ENCODE results near the gene SFRP2.

SFRP2 gene

DNA sequence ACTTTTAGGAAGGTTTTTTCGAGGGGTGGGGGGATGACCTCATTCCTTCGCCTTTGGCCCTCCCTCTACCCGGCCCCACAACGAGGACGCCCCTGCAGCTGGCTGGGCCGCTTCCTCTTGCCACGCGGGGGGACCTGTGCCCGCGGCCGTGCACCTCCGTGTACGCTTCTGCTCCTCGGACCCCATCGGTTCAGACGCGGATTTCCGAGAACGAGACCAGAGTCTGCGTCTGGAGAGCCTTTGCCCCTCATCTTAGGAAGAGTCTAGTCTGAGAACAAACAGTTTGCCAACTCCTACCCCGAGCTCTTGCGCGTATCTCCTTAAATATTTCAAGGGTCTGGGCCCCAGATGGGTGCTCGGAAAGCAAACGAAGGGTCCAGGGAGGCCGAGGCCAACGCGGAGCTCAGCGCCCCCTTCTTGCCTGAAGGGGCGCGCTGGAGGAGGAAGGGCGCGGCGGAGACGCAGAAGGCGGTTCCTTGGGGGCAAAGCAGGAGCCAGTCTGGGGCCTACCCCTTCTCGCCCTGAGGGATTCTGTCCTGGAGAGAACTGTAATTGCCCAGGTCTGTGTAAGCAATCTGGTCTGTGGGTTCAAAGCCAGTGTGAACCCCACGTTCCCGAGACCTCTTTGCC is 3.9 kb upstream of the SFRP2 start:
- no peak for DNase-seq

DNA sequence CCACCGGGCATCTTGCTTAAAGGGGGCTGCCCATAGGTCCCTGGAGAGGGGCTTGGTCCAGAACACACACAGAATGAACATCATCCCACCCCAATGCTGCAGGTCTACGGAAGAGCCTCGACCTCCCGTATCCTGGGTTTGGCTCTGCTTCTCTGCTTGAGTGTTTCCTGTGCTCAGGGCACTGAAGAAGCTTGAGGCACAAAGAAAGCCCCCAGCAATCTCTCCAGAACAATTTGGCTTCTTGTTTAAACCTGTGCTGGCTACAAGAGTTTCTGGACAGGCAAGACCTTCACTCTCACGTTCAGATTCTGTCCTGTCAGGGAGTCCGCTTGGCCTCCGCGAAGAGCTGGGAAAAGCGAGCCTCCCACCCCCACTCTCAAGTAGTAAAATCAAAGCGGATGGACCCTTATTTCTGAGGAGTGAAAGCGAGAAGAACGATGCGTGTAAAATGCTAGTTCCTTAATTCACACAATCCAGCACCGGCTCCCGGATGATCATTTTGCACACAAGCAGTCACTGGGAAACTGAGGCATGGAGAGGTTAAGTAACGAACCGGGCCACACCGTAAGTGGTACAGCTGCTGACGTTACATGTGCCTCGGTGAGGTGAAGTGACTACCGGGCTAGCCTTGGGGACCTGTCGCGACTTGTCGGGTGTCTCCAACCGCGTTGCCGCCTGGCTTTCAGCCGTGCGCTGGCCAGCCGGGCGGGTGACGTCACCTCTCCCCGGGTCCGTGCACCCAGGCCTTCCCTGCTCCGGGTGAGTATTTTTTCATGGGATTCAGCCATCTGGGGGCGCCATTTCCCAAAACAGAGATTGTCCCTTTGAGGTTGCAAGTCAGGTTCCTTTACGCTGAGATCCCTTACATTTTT is 3.1 kb upstream of the SFRP2 start:
- DNase-seq, result no peak

DNA sequence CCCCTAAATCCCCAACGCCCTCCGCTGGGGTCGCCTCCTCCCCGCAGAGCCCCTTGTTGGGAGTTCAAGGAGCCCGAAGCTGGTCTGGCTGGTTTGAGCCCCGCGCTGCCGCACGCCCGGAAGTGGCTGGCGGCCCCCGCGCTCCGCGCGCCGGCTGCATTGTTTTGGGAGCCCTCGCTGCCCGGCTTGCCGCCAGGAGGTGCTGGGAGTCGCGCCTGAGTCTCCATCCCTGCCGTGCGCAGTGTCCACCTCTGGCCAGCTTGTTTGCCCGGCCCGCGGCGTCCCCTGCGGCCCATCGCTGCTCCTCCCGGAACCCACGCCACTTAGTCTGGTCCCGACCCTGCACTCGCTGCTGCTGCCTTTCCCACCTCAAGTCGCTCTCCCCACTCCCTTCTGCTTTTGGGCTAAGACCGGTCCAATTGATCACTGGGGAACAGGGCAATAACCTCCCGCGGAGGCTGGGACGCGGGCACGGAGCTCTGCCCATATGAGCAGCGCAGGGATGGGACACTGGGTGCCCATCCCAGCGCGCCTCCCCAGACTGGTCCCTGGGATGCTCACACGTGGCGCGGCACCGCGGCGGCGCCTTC is 2.2 kb upstream of the SFRP2 start:
- no peak for DNase-seq

DNA sequence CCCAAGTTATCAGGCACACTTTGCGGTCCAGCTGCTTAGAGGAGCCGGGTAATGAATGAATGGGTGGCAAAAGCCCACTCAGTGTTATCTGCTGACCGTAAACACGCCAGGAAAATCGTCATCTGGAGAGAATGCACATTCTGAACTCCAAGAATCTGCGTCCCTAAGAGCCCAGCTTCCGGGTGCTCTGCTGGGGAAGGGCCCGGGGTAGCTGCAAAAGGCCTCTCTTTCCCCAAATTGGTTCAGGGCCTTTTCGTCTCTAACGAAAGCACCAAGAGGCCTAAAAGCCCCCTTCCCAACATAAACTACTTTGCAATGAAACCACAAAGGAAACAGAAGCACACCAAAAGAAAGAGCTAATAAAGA is 1.6 kb upstream of the SFRP2 start:
- no peak for DNase-seq

DNA sequence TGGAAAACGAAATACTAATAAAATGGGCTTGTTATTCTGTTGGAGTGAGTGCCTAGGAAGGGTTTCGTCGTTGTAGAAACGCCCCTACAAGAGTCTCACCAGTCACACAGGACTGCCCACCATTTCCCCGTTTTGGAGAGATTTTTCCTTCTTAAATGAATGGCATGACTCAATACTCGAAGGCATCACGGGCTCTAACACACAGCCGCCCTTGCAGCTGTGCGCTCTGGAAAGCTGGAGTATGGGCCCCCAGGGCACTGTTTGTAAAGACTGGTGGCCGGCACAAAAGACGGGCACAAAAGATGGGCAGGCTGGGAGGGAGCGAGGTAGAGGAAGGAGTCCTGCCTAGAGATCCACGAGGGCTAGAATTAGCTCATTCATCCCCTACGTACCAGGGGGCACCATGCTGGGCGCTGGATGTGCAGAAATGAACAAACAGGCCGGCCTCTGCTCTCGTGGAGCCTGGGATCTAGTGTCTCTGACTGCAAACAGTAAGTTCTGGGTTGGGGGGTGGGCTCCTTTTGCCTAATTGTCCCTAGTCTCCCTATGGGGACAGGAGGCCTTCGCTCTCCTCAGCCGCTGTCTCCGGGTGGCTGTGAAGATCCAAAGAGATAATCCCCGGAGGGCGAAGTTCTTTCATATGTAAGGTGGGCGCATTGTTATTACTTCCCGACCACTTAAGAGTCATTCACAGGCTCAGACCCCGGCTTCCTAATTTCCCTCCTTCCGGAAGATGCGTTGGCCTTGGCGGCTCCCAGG is 1.0 kb upstream of the SFRP2 start:
- no peak for DNase-seq

DNA sequence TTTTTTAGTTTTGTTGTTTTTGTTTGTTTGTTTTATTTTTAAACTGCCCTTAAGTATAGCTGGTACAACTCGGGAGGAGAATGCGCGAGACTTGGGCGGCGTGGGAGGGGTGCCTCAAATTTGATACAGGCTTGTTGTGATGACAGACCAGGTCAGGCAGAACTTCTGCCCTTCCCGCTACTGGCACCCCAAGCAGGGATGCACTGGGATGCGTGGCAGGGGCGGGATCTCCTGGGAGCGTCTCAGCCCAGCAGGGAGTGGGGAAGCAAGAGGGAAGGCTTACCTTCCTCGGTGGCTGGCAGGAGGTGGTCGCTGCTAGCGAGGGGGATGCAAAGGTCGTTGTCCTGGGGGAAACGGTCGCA is 851 bp downstream of the SFRP2 start:
- DNase-seq, result no peak

DNA sequence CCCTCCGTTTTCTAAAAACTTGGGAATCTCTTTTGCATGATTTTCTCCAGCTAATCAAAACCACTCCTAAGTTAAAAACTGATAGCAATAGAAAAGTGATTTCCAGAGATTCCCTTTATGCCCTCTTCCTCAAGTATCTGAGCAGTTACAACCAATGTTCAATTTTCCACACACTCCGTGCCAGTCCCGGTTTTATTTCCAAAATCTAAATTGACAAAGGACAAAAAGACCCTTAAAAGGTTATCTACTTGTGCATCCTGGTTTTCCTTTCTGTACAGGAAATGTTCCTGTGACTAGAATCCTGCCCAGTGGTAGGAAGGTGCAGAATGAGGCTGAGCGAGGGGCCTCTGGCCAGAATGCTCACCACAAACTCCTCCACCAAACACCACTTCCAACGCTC is 1.3 kb downstream of the SFRP2 start:
- no peak for DNase-seq

DNA sequence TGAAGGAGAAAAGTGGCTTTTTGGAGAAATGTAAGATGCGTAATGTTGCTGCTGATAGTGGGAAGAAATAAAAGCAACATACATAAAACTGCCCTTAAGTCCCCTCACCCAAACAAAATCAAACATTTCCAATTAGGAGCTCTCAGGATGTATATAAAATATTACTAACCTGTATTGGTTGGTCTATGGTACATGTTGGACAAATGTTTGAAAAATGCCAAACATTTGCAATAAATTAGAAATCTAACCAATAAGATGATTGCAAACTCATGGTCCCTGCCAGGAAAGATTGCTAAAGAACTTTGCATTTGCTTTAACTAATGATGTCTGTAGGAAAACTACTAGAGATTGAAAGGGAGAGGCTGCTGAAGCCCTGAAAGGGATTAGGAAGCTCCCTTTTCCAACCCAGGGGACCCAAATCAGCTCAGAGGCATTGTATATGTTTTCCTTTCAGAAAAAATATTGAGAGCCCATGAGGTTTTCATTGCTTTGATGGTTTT is 1.8 kb downstream of the SFRP2 start:
- no peak for DNase-seq

DNA sequence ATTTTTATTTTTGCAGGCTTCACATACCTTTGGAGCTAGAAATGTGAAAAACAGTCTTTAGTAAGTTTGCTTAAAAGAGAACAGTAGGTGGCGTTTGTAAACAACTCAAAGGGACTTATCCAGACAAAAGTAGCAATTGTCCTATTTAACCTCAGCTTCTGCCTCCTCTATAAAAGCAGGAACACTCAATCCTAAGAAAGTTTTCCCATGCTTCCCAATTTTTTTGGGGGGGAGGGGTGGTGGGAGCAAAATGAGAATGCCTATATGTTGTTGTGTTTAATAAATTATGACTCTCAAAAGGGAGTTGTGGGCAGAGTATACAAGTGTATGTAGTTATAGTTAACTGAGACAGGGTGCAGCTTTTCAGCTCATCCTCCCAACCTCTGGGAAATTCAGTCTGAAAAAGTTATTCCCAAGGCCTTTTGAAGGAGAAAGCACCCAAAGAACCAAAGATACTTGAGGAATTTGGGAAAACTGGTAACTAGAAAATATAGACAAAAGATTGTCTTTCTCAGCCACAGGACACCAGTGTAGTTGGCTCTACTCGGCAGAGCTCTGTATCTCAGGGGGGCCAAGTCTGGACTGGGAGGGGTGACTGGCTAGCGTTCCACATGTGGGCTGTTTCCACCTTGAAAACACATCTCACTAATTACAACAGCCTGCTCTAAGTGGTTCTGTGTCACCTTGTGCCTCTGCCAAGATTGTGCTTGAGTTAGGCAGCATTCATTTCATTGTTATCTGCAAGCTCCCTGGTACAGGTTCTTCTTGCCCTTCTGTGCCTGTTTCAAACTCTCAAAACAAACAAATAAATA is 2.8 kb downstream of the SFRP2 start:
- no peak for DNase-seq

DNA sequence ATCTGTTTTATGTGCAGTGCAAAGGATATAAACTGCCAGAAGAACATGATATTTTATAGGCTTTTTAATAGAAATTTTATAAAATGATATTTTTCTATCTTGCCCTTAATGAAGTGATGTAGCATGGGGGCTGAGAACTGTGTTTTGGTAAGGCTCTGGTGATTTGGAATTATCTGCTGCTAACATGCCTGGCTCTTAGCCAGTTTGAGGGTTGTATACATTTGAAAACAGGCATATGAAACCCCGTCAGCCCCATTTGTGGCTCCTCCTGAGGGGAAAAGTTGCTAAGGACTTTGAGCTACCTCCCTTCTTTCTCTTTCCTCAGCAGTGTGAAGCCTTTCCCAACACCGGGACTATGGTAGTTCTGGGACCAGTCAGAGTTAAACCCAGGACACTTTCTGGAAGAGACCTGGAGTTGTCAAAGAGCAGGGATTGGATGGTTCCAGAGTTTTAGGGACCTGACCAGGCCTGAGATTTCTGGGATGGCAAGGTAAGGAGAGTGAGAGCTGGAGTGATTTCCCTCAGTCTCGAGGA is 4.7 kb downstream of the SFRP2 start:
- no peak for DNase-seq

DNA sequence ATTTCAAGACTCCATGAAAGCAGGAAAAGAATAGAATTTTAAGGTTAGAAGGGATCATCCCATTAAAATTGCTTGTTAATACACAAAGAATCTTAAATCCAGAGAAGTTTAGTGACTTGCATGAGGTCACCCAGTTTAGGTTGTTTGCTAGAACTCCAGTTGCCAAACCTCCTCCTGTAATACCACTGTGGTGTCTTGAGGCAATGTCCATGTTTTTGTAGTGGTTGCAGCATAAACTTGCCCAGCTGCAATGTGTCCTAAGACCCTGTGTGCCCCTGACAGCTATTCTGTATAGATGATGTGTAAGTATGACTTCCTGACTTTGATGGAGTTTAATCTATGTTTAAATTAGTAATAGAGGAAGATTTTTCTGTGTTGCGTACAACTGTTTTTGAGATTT is 6.3 kb downstream of the SFRP2 start:
- DNase-seq, result no peak

DNA sequence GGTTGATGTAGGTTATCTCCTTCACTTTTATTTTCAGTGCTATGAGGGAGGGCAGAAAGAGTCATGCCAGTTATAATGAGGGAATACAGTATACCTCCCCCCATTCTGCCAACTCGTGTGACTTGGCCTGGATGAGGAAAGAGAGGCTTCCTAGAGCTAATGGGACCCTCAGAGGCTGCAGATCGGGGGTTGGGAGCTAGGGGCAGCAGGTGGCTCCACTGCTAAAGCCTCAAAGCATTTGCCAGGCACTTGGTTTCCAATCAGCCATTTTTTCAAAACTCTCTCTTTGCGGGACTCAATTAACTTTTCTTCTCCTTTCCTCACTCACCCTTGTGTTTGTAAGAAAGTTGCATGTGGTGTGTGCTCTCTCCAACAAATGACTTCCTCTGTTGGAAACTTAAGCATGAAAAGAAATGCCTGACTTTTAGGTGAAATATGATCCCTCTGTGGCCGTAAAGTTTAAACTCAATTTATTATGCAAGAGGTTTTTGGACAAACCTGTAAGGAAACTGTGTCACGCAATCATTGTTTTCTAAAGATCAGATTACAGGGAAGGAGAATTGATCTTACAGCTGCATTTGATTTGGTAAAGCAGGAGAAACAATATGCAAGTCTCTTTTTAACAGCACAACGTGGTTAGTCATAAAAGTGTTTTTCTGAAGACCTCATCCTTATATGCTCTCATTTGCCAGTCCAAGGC is 7.0 kb downstream of the SFRP2 start:
- no peak for DNase-seq

DNA sequence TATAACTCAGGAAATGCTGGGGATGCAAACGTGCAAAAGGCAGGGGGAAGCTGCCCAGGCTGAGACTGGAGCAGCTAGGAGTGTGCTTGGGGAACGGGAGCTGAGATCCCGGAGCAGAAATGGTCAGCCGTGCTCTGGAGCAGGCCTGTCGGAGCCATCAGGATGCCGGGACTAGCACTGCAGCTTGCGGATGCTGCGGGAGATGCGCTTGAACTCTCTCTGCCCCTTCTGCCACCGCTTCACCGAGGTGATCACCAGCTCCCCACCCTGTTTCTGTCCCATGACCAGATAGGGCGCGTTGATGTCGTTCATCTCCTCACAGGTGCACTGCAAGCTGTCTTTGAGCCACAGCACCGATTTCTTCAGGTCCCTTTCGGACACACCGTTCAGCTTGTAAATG is 7.6 kb downstream of the SFRP2 start:
- no peak for DNase-seq

DNA sequence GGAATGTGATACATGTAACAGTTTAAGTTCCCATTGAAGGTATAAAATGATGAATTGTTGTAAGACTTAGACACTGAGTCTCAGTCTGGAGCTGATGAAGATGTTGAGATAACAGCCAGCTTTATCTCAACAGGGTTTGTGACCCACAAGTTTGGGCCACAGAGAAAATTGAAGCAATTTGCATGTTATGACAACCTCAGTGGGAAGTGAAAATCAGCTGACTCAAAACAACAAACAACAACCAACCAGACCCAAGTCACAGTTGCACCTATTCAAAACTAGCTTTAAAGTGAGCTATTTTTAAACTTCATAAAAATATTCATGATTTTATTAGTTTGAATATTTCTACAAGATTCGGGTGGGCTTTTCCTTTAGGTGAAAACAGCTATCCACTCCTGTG is 8.0 kb downstream of the SFRP2 start:
- no peak for DNase-seq

DNA sequence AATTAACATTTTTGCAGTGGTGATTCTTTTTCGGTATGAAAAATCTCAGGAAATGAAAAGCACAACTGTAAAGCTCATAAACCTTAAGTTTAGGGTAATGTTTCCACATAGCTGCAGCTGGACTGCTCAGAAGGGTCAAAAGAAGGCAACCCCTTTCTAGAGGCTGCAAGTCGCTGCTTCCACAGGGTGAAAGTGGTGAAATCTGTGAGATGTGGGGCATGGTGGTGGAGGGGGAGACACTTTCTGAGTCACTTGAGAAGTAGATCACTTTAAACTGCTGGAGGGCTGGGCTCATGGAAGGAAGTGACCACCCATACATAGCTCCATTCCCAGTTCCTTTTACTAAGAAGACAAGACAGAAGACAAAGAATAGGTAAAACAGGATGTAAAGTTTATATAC is 8.7 kb downstream of the SFRP2 start:
- DNase-seq, result no peak

DNA sequence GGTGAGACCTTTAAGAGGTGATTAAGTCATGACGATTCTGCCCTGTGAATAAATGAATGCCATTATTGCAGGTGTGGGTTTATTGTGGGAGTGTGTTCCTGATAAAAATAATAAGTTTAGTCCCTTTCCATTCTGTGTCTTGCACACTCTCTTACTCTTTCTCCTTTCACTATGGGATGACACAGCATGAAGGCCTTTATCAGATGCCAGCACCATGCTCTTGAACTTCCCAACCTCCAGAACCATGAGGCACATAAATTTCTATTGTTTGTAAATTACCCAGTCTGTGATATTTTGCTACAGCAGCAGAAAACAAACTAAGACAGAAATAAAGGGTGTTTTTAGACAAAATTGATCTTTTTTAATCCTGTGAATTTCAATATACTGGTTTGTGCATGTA is 10.5 kb downstream of the SFRP2 start:
- DNase-seq, result no peak

DNA sequence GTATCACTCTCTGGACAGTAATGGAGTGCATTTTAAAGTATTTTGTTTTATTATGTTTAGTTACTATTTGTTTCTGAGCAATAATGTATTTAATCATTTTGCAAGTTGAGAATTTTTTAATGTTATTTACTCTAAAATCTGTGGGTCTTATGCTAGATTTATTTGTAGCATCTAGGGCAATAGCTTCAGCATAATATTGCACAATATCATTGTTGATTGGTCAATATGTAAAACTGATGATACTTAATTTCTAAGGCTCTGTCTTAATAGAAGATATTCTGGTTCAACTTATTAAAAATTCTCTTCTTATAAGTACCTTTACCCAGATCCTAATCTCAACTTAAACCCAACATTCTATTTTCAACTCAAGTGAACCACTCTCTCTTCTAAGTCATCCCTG is 11.5 kb downstream of the SFRP2 start:
- DNase-seq, result no peak

DNA sequence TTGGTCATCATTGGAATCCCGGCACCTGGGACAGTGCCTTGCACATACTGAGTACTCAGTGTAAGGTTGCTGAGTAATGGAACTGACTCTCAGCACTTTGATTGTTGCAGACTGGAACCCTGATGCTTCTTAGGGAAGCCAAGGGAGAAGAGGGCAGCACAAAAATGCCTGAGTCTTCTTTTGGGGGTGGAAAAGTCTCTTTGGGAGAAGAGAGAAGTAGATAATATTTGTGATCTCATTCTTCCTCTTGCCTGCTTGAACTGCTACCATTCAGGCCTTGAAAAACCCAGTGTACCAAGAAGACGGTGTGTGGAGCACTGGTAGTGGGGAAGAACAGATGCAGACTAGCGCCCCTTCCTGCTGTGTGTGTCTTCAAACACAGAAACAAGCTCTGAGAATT is 12.3 kb downstream of the SFRP2 start:
- no peak for DNase-seq

DNA sequence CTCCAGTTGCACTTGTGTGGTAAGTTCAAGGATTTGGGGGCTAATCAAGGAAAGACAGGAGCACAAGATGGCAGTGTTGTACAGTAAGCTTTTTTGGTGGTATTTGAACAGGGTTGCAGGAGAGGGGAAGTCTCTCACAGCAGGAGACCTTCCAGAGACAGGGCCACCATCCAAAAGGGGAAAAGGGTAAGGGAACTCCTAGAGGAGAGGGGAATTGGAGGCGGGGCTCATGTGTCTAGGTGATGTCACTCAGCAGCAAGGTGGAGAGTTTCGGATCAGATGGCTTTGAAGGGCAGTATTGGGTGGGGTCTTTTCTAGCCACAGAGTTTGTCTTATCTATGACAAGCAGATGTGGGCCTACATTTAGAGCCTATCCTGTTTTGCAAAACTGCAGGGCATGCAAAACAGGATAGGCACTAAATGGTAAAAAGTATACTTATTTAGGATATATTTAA is 15.6 kb downstream of the SFRP2 start:
- DNase-seq, result no peak

DNA sequence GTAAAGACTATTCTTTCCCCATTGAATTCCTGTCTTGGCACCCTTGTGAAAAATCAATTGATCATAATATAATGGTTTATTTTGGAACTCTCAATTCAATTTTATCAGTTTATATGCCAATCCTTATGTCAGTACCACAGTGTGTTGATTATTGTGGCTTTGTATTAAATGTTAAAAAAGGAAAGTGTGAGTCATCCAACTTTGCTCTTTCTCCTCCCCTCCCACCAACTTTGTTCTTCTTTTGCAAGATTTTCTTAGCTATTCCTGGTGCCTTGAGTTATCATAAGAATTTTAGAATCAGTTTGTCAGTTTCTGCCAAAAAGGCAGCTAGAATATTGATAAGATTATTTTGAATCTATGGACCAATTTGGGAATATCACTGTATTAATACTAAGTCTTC is 17.8 kb downstream of the SFRP2 start:
- no peak for DNase-seq

DNA sequence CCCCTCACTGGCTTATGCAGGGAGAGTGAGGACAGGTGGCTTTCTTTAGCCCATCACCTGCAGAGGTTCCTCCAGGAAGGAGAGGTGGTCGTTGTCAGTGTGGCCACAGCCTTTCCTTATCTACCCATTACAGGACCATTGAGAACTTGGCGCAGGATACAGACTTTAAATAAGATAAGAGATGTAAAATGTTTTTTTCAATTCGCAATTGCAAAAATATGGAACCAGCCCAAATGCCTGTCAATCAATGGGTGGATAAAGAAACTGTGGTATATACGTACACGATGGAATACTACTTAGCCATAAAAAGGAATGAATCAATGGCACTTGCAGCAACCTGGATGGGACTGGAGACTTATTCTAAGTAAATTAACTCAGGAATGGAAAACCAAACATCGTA is 22.1 kb downstream of the SFRP2 start:
- DNase-seq, result no peak

DNA sequence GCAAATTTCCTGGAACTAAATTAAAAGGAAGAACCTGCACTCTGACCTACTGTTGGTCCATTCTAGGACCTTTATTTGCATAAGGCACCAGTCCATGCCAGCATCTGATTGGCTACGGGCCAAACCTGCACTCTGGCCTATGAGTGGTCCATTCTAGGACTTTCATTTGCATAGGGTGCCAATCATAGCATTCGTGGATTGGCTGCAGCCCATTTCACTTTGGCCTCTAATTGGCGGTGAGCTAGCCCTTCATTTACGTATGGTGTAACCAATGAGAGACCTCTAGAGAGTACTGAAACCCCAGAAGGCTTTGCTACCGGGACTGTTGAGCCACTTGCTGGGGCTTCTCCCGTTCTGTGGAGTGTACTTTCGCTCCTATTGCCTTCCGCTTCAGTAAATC is 23.0 kb downstream of the SFRP2 start:
- DNase-seq, result no peak
